ENCODE measurements around the gene MYO15B.

DNA sequence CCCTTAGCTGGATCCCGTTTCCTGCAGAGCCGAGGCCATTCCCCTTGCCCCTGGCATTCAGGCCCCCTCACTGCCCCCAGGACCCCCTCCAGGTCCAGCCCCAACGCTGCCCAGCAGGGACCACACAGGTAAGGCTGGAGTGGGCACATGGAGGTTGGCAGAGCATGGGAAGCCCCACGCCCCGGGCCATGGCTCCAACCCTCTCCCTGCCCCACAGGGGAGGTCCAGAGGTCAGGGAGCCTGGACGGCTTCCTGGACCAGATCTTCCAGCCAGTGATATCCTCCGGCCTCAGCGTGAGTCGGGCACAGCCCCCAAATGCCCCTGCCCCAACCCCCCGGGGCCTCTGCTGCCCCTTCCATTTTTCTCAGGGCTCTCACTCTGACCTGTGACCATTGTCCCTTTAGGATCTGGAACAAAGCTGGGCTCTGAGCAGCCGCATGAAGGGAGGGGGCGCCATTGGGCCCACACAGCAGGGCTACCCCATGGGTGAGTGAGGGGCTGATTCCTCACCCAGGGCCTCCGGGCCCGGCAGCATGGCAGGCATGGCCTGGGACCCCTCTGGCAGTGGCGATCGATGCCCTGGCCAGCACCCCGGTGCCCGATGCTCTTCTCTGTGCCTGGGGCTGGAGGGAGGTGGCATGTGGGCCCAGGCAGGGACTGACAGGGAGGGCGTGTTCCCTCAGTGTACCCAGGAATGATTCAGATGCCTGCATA is 27.1 kb downstream of the MYO15B start:
- TF ChIP-seq POLR2A (IDR thresholded peaks at IDR 0.05; ENCODE audit: low read depth, low read length), result no peak
- no peak for TF ChIP-seq POLR2AphosphoS5 (IDR thresholded peaks at IDR 0.05; ENCODE audit: low read depth, low read length)
- no peak for TF ChIP-seq TAF1 (IDR thresholded peaks at IDR 0.05; ENCODE audit: borderline replicate concordance, low read depth, low read length)
